Measurements from ENCODE around the gene HECTD4. TPM values are rescaled to one million over a fixed set of nuclear protein-coding genes. Genes with fewer than 3 reads are reported as not detected.

HECTD4 gene
- total and polyA plus RNA-seq, 12 donors: 17.5 to 50.0 (median 27.7) TPM

- TF ChIP-seq POLR2A (IDR thresholded peaks at IDR 0.05) (no peak), CTCF (IDR thresholded peaks at IDR 0.05) (no peak)
- 93 to 98% (median 96%) methylated on average over 4 of the region's 4 CpGs for WGBS, 4 donors
- intact Hi-C loops (cut with DNase I): no loop called here
- H3K4me3 ChIP-seq: no peak overlapping the region
- H3K27ac ChIP-seq: no peak overlapping the region
- no peaks in the 10 kb centered on the region for H3K9me3 ChIP-seq (replicated peaks in 1 of 3)
- no peaks in the 10 kb centered on the region for H3K4me1 ChIP-seq (replicated peaks in 1 of 2)
- peaks cover 0 to 80% of the 10 kb centered on the region in 2 donors for H3K36me3 ChIP-seq (replicated peaks in 1 of 2)
- DNase-seq: no peak
- H3K27me3 ChIP-seq: no peaks in the 10 kb centered on the region
These were observed 174.8 kb downstream of the HECTD4 start for GRCh38 chr12:112207397-112207924.

GRCh38 chr12:112206944-112207343 is 175.3 kb downstream of the HECTD4 start:
- Histone ChIP-seq H3K4me1 (replicated peaks in 1 of 2) (no peaks in the 10 kb centered on the region), H3K4me3 (no peak overlapping the region), H3K9me3 (replicated peaks in 1 of 3) (no peaks in the 10 kb centered on the region), H3K36me3 (replicated peaks in 1 of 2) (peaks cover 0 to 75% of the 10 kb centered on the region in 2 donors), H3K27me3 (no peaks in the 10 kb centered on the region), H3K27ac (no peak overlapping the region)
- TF ChIP-seq POLR2A (IDR thresholded peaks at IDR 0.05) (no peak), CTCF (IDR thresholded peaks at IDR 0.05) (no peak)
- 95 to 98% (median 96%) methylated on average over 6 to 7 of the region's 7 CpGs for WGBS, 4 donors
- peak in 1 of 7 donors; percentile 9 for DNase-seq
- intact Hi-C loops (cut with DNase I): no loop called here

GRCh38 chr12:112199136-112199535 is 183.1 kb downstream of the HECTD4 start:
- no peak for DNase-seq
- H3K36me3 ChIP-seq (replicated peaks in 1 of 2): peaks cover 0 to 50% of the 10 kb centered on the region in 2 donors
- intact Hi-C loops (cut with DNase I): loop anchor here (5.0 to 10.0 kb wide), 2 partner anchors 186 to 188 kb away; partner anchors contain the start of gene HECTD4 (in 1 of the 2)
- no peak for TF ChIP-seq POLR2A (IDR thresholded peaks at IDR 0.05)
- no peak for TF ChIP-seq CTCF (IDR thresholded peaks at IDR 0.05)
- no peak overlapping the region for H3K4me3 ChIP-seq
- 78 to 85% (median 82%) methylated on average over 4 of the region's 4 CpGs for WGBS, 4 donors
- H3K27me3 ChIP-seq: no peaks in the 10 kb centered on the region
- H3K4me1 ChIP-seq (replicated peaks in 1 of 2): no peaks in the 10 kb centered on the region
- H3K27ac ChIP-seq: no peak overlapping the region
- no peaks in the 10 kb centered on the region for H3K9me3 ChIP-seq (replicated peaks in 1 of 3)

GRCh38 chr12:112198120-112198733 is 184.0 kb downstream of the HECTD4 start:
- Histone ChIP-seq H3K27me3 (no peaks in the 10 kb centered on the region), H3K4me1 (replicated peaks in 1 of 2) (no peaks in the 10 kb centered on the region), H3K36me3 (replicated peaks in 1 of 2) (peaks cover 0 to 50% of the 10 kb centered on the region in 2 donors), H3K9me3 (replicated peaks in 1 of 3) (no peaks in the 10 kb centered on the region), H3K27ac (no peak overlapping the region), H3K4me3 (no peak overlapping the region)
- intact Hi-C loops (cut with DNase I): loop anchor here (5.0 to 10.0 kb wide), 2 partner anchors 187 to 189 kb away; partner anchors contain the start of gene HECTD4 (in 1 of the 2)
- peak; percentile 33 to 82 (median 61) for DNase-seq
- TF ChIP-seq CTCF (IDR thresholded peaks at IDR 0.05) (peak; percentile 28 to 66 (median 53)), POLR2A (IDR thresholded peaks at IDR 0.05) (no peak)
- 84 to 88% (median 85%) methylated on average over 8 to 9 of the region's 9 CpGs for WGBS, 4 donors
